Liver (tissue), 3 donors: ENCODE results near the gene SUCNR1.

Source experiments
- EGR1 ChIP-seq, 2 donors: IDR thresholded peaks; 2 replicates each; pipeline ENCODE4 v1.6.1; 2016 to 2018; ENCODE audit warnings: antibody characterized with exemption in 2 of 2, low read depth in 2 of 2
- GABPA ChIP-seq, 2 donors: IDR thresholded peaks in 1 of 2; conservative IDR thresholded peaks in 1 of 2; 2 replicates each; pipeline ENCODE4 v1.6.1; 2016; ENCODE audit warnings: antibody characterized with exemption in 2 of 2, mild to moderate bottlenecking in 1 of 2, moderate library complexity in 1 of 2
- HNF4A ChIP-seq, 2 donors: conservative IDR thresholded peaks; 2 replicates each; pipeline ENCODE4 v1.6.1; 2016; ENCODE audit warnings: antibody characterized with exemption in 2 of 2, mild to moderate bottlenecking in 2 of 2
- HNF4G ChIP-seq: IDR thresholded peaks from 2 replicates; pipeline ENCODE4 v1.6.1; 2016; ENCODE audit warnings: antibody characterized with exemption
- JUND ChIP-seq, 2 donors: IDR thresholded peaks; 2 replicates each; pipeline ENCODE4 v1.6.1; 2016; ENCODE audit warnings: antibody characterized with exemption in 2 of 2
- RAD21 ChIP-seq, 2 donors: IDR thresholded peaks; 2 replicates each; pipeline ENCODE4 v1.6.1; 2016; ENCODE audit warnings: antibody characterized with exemption in 2 of 2, mild to moderate bottlenecking in 2 of 2
- SP1 ChIP-seq: IDR thresholded peaks from 2 replicates; pipeline ENCODE4 v1.6.1; 2018; ENCODE audit warnings: antibody characterized with exemption, mild to moderate bottlenecking
- TAF1 ChIP-seq: conservative IDR thresholded peaks from 2 replicates; pipeline ENCODE4 v1.6.1; 2016; ENCODE audit warnings: antibody characterized with exemption, mild to moderate bottlenecking
- YY1 ChIP-seq: IDR thresholded peaks from 2 replicates; pipeline ENCODE4 v1.6.1; 2016; ENCODE audit warnings: antibody characterized with exemption, mild to moderate bottlenecking
- TF ChIP-seq, protein P1 (sequence below): fragments of 150-350 bp; IDR thresholded peaks from 2 replicates; pipeline ENCODE4 v1.5.1; 2017; ENCODE audit warnings: improper control_type of control experiment, low read depth, low read length; ENCODE audit not compliant: missing input control
- TF ChIP-seq, protein P2 (sequence below): IDR thresholded peaks from 2 replicates; pipeline ENCODE4 v1.6.1; 2016; ENCODE audit warnings: antibody characterized with exemption, mild to moderate bottlenecking
- TF ChIP-seq, protein P3 (sequence below): IDR thresholded peaks from 2 replicates; pipeline ENCODE4 v1.6.1; 2016; ENCODE audit warnings: antibody characterized with exemption
- TF ChIP-seq, protein P4 (sequence below): IDR thresholded peaks from 2 replicates; pipeline ENCODE4 v1.6.1; 2016; ENCODE audit warnings: antibody characterized with exemption
- TF ChIP-seq, protein P5 (sequence below): IDR thresholded peaks from 2 replicates; pipeline ENCODE4 v1.6.1; 2016; ENCODE audit warnings: antibody characterized with exemption
- donor health status: healthy.
- donor health status: healthy.

DNA sequence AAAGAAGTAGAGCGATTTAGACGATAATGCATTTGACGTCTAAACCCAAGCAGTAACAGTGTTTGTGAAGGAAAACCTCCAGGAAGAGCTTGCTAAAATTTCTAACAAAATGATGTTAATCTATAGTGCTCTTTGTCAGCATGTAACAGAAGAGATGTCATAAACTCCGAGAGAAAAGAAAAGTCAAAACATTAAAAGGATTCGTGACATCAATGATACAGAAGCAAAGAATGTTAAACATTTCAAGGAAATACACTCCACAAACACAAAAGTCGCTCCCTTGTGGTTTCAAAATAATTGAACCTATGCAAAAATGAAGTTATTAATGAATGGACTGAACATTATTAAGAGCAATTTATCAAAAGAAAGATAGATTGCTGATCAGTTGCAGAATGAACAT, 31.6 kb upstream of the SUCNR1 start:
- TF ChIP-seq, protein P1, sequence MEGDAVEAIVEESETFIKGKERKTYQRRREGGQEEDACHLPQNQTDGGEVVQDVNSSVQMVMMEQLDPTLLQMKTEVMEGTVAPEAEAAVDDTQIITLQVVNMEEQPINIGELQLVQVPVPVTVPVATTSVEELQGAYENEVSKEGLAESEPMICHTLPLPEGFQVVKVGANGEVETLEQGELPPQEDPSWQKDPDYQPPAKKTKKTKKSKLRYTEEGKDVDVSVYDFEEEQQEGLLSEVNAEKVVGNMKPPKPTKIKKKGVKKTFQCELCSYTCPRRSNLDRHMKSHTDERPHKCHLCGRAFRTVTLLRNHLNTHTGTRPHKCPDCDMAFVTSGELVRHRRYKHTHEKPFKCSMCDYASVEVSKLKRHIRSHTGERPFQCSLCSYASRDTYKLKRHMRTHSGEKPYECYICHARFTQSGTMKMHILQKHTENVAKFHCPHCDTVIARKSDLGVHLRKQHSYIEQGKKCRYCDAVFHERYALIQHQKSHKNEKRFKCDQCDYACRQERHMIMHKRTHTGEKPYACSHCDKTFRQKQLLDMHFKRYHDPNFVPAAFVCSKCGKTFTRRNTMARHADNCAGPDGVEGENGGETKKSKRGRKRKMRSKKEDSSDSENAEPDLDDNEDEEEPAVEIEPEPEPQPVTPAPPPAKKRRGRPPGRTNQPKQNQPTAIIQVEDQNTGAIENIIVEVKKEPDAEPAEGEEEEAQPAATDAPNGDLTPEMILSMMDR: no peak
- TF ChIP-seq EGR1 (IDR thresholded peaks at IDR 0.05; ENCODE audit: low read depth in 2 of 2) (no peak), RAD21 (IDR thresholded peaks at IDR 0.05) (no peak), SP1 (no peak), TAF1 (no peak), JUND (IDR thresholded peaks at IDR 0.05) (no peak), HNF4A (conservative IDR thresholded peaks at IDR 0.05) (no peak), YY1 (no peak), HNF4G (no peak), GABPA (IDR thresholded peaks at IDR 0.05 in 1 of 2, conservative IDR thresholded peaks at IDR 0.05 in 1 of 2) (no peak)
- TF ChIP-seq, protein P2, sequence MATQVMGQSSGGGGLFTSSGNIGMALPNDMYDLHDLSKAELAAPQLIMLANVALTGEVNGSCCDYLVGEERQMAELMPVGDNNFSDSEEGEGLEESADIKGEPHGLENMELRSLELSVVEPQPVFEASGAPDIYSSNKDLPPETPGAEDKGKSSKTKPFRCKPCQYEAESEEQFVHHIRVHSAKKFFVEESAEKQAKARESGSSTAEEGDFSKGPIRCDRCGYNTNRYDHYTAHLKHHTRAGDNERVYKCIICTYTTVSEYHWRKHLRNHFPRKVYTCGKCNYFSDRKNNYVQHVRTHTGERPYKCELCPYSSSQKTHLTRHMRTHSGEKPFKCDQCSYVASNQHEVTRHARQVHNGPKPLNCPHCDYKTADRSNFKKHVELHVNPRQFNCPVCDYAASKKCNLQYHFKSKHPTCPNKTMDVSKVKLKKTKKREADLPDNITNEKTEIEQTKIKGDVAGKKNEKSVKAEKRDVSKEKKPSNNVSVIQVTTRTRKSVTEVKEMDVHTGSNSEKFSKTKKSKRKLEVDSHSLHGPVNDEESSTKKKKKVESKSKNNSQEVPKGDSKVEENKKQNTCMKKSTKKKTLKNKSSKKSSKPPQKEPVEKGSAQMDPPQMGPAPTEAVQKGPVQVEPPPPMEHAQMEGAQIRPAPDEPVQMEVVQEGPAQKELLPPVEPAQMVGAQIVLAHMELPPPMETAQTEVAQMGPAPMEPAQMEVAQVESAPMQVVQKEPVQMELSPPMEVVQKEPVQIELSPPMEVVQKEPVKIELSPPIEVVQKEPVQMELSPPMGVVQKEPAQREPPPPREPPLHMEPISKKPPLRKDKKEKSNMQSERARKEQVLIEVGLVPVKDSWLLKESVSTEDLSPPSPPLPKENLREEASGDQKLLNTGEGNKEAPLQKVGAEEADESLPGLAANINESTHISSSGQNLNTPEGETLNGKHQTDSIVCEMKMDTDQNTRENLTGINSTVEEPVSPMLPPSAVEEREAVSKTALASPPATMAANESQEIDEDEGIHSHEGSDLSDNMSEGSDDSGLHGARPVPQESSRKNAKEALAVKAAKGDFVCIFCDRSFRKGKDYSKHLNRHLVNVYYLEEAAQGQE: no peak
- TF ChIP-seq, protein P3, sequence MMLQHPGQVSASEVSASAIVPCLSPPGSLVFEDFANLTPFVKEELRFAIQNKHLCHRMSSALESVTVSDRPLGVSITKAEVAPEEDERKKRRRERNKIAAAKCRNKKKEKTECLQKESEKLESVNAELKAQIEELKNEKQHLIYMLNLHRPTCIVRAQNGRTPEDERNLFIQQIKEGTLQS: no peak
- TF ChIP-seq, protein P4, sequence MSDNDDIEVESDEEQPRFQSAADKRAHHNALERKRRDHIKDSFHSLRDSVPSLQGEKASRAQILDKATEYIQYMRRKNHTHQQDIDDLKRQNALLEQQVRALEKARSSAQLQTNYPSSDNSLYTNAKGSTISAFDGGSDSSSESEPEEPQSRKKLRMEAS: no peak
- TF ChIP-seq, protein P5, sequence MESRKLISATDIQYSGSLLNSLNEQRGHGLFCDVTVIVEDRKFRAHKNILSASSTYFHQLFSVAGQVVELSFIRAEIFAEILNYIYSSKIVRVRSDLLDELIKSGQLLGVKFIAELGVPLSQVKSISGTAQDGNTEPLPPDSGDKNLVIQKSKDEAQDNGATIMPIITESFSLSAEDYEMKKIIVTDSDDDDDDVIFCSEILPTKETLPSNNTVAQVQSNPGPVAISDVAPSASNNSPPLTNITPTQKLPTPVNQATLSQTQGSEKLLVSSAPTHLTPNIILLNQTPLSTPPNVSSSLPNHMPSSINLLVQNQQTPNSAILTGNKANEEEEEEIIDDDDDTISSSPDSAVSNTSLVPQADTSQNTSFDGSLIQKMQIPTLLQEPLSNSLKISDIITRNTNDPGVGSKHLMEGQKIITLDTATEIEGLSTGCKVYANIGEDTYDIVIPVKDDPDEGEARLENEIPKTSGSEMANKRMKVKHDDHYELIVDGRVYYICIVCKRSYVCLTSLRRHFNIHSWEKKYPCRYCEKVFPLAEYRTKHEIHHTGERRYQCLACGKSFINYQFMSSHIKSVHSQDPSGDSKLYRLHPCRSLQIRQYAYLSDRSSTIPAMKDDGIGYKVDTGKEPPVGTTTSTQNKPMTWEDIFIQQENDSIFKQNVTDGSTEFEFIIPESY: no peak
